SU-DHL-6 (cell line): ENCODE results near the gene MEIOB.

Experiments used
- H2AFZ ChIP-seq: fragments of 200-600 bp; sonication (generic); 2 replicates; pipeline ENCODE4 v1.6.1; 2014; ENCODE audit warnings: low read depth, mild to moderate bottlenecking, moderate library complexity, mixed read lengths, antibody characterized with exemption, low read length; ENCODE audit not compliant: severe bottlenecking
- H3F3A ChIP-seq: fragments of 200-600 bp; shearing (Covaris generic); 2 replicates; pipeline ENCODE4 v1.6.0; 2016; ENCODE audit warnings: antibody characterized with exemption, mild to moderate bottlenecking; ENCODE audit not compliant: insufficient read depth
- H3K27ac ChIP-seq: fragments of 200-600 bp; sonication (generic); 2 replicates; pipeline ENCODE4 v1.5.1; 2016; ENCODE audit warnings: low read depth, mild to moderate bottlenecking, low read length, moderate library complexity, mixed read lengths
- H3K27me3 ChIP-seq: fragments of 200-600 bp; sonication (generic), shearing (Covaris generic); 2 replicates; pipeline ENCODE4 v1.6.0; 2014; ENCODE audit warnings: mild to moderate bottlenecking, low read length
- H3K36me3 ChIP-seq: fragments of 200-600 bp; sonication (generic); 2 replicates; pipeline ENCODE4 v1.6.1; 2014; ENCODE audit warnings: mild to moderate bottlenecking, low read length, mixed read lengths
- H3K4me2 ChIP-seq: fragments of 300-600, 200-600 bp; shearing (Covaris generic), sonication (generic); 2 replicates; pipeline ENCODE4 v1.6.0; 2014; ENCODE audit warnings: low read length, low read depth, mild to moderate bottlenecking; ENCODE audit not compliant: poor library complexity, severe bottlenecking
- H3K4me3 ChIP-seq: fragments of 200-600 bp; sonication (generic); 2 replicates; pipeline ENCODE4 v1.5.1; 2014; ENCODE audit warnings: antibody characterized with exemption, low read length, mild to moderate bottlenecking, mixed read lengths; ENCODE audit not compliant: insufficient read depth, poor library complexity, severe bottlenecking
- H3K79me2 ChIP-seq: fragments of 200-600 bp; sonication (generic); 2 replicates; pipeline ENCODE4 v1.6.1; 2014; ENCODE audit warnings: mild to moderate bottlenecking, low read length, moderate library complexity; ENCODE audit not compliant: insufficient read depth
- H3K9ac ChIP-seq: fragments of 200-600 bp; sonication (generic); 2 replicates; pipeline ENCODE4 v1.7.0; 2014; ENCODE audit warnings: mild to moderate bottlenecking, low read length
- H3K9me2 ChIP-seq: fragments of 200-600 bp; sonication (generic); replicated peaks from 2 replicates; pipeline ENCODE4 v1.6.1; 2014; ENCODE audit warnings: low read length; ENCODE audit not compliant: insufficient read depth
- H3K9me3 ChIP-seq: fragments of 200-600 bp; sonication (generic); 2 replicates; pipeline ENCODE4 v1.6.1; 2014; ENCODE audit warnings: low read length, mixed read lengths; ENCODE audit not compliant: insufficient read depth
- H4K20me1 ChIP-seq: fragments of 200-600 bp; sonication (generic); 2 replicates; pipeline ENCODE4 v1.6.1; 2014; ENCODE audit warnings: low read depth, mild to moderate bottlenecking, antibody characterized with exemption, low read length, moderate library complexity, mixed read lengths
- CTCF ChIP-seq: fragments of 200-600 bp; sonication (generic); IDR thresholded peaks from one replicate; pipeline ENCODE4 v1.5.1; 2017; ENCODE audit warnings: antibody characterized with exemption, mild to moderate bottlenecking, low read length, moderate library complexity; ENCODE audit not compliant: insufficient read depth, poor library complexity, severe bottlenecking
- EZH2phosphoT487 ChIP-seq: fragments of 200-600 bp; sonication (generic), shearing (Covaris generic); conservative IDR thresholded peaks from 2 replicates; pipeline ENCODE4 v1.6.1; 2018; ENCODE audit warnings: mild to moderate bottlenecking, antibody characterized with exemption, low read length, moderate library complexity, mixed read lengths

Gene MEIOB

GRCh38 chr16:1863681-1864460, 8.1 kb downstream of the MEIOB start:
- no peak for TF ChIP-seq EZH2phosphoT487
- TF ChIP-seq CTCF: no peak
- Histone ChIP-seq H3K79me2 (no peaks in the 10 kb centered on the region), H3K9ac (no peak overlapping the region), H3K9me3 (no peaks in the 10 kb centered on the region), H3K4me2 (no peak overlapping the region), H3K27me3 (no peaks in the 10 kb centered on the region), H3F3A (no peaks in the 10 kb centered on the region; the same call in 1 of the 2 replicates), H4K20me1 (no peaks in the 10 kb centered on the region), H2AFZ (no peak overlapping the region), H3K27ac (no peak overlapping the region), H3K9me2 (no peaks in the 10 kb centered on the region), H3K4me3 (no peak overlapping the region), H3K36me3 (no peaks in the 10 kb centered on the region)

- no peak overlapping the region for H3K4me3 ChIP-seq
- H3K9ac ChIP-seq: no peak overlapping the region
- H3K27ac ChIP-seq: no peak overlapping the region
- H3K79me2 ChIP-seq: no peaks in the 10 kb centered on the region
- H2AFZ ChIP-seq: no peak overlapping the region
- H4K20me1 ChIP-seq: no peaks in the 10 kb centered on the region
- no peaks in the 10 kb centered on the region for H3K36me3 ChIP-seq
- no peaks in the 10 kb centered on the region for H3K9me3 ChIP-seq
- no peaks in the 10 kb centered on the region for H3K9me2 ChIP-seq
- TF ChIP-seq EZH2phosphoT487 (no peak), CTCF (no peak)
- H3K4me2 ChIP-seq: no peak overlapping the region
- H3K27me3 ChIP-seq: no peaks in the 10 kb centered on the region
- H3F3A ChIP-seq: no peaks in the 10 kb centered on the region; the same call in 1 of the 2 replicates
Observed at GRCh38 chr16:1862394-1862793, 9.6 kb downstream of the MEIOB start.

GRCh38 chr16:1861730-1862129, 10.2 kb downstream of the MEIOB start:
- H3K4me2 ChIP-seq: no peak overlapping the region
- H3K9ac ChIP-seq: no peak overlapping the region
- no peaks in the 10 kb centered on the region for H4K20me1 ChIP-seq
- no peak overlapping the region for H2AFZ ChIP-seq
- no peaks in the 10 kb centered on the region for H3K79me2 ChIP-seq
- no peaks in the 10 kb centered on the region; the same call in 1 of the 2 replicates for H3F3A ChIP-seq
- no peaks in the 10 kb centered on the region for H3K9me3 ChIP-seq
- no peak for TF ChIP-seq EZH2phosphoT487
- no peak for TF ChIP-seq CTCF
- no peak overlapping the region for H3K27ac ChIP-seq
- no peaks in the 10 kb centered on the region for H3K27me3 ChIP-seq
- H3K9me2 ChIP-seq: no peaks in the 10 kb centered on the region
- no peaks in the 10 kb centered on the region for H3K36me3 ChIP-seq
- H3K4me3 ChIP-seq: no peak overlapping the region
